ENCODE data around the gene BABAM2. TPM values are rescaled to one million over a fixed set of nuclear protein-coding genes. Genes with fewer than 3 reads are reported as not detected.

BABAM2 gene
- total and polyA plus RNA-seq, 8 donors = 27.1 to 49.2 (median 28.4) TPM

- peaks cover 3 to 16% of the 10 kb centered on the region in 2 donors for H3K4me1 ChIP-seq
- H3K4me3 ChIP-seq = no peak overlapping the region
- H3K27ac ChIP-seq = peak overlapping the region in 1 of 2 donors; percentile 44
- H3K9me3 ChIP-seq = no peaks in the 10 kb centered on the region
- H3K36me3 ChIP-seq = peaks cover 0 to 5% of the 10 kb centered on the region in 2 donors
- ATAC-seq (no peak), DNase-seq (no peak)
- intact Hi-C loops (cut with DNase I) = no loop called here
- no peaks in the 10 kb centered on the region for H3K27me3 ChIP-seq
- no peak for TF ChIP-seq CTCF (IDR thresholded peaks at IDR 0.05)
Observed at GRCh38 chr2:28339516-28340175, 449.1 kb downstream of the BABAM2 start.

- no peak for TF ChIP-seq CTCF (IDR thresholded peaks at IDR 0.05)
- H3K9me3 ChIP-seq = no peaks in the 10 kb centered on the region
- no peak for DNase-seq
- peaks cover 0 to 5% of the 10 kb centered on the region in 2 donors for H3K36me3 ChIP-seq
- no peak for ATAC-seq
- intact Hi-C loops (cut with DNase I) = no loop called here
- H3K4me3 ChIP-seq = no peak overlapping the region
- H3K4me1 ChIP-seq = peaks cover 3 to 16% of the 10 kb centered on the region in 2 donors
- no peaks in the 10 kb centered on the region for H3K27me3 ChIP-seq
- H3K27ac ChIP-seq = no peak overlapping the region
Observed at GRCh38 chr2:28340312-28341202, 450.0 kb downstream of the BABAM2 start.

- Histone ChIP-seq H3K36me3 (peaks cover 0 to 5% of the 10 kb centered on the region in 2 donors), H3K4me3 (no peak overlapping the region), H3K27me3 (no peaks in the 10 kb centered on the region), H3K4me1 (peaks cover 3 to 16% of the 10 kb centered on the region in 2 donors), H3K9me3 (no peaks in the 10 kb centered on the region), H3K27ac (peak overlapping the region in 1 of 2 donors; percentile 67)
- DNase-seq = no peak
- no peak for TF ChIP-seq CTCF (IDR thresholded peaks at IDR 0.05)
- ATAC-seq = no peak
- intact Hi-C loops (cut with DNase I) = no loop called here
Observed at GRCh38 chr2:28341208-28341891, 450.8 kb downstream of the BABAM2 start.

GRCh38 chr2:28342081-28342967 lies 451.8 kb downstream of the BABAM2 start:
- no peak for TF ChIP-seq CTCF (IDR thresholded peaks at IDR 0.05)

More at GRCh38 chr2:28342081-28342967, 451.8 kb downstream of the BABAM2 start:
- H3K36me3 ChIP-seq = peaks cover 0 to 5% of the 10 kb centered on the region in 2 donors
- no peaks in the 10 kb centered on the region for H3K27me3 ChIP-seq
- DNase-seq (peak in 1 of 4 donors; percentile 52), ATAC-seq (peak; percentile 51)
- intact Hi-C loops (cut with DNase I) = no loop called here
- H3K9me3 ChIP-seq = no peaks in the 10 kb centered on the region
- peak overlapping the region; percentile 23 to 67 for H3K27ac ChIP-seq
- H3K4me1 ChIP-seq = peaks cover 3 to 16% of the 10 kb centered on the region in 2 donors
- H3K4me3 ChIP-seq = no peak overlapping the region

All from left lung (tissue), 10 donors.